DOHH2 (cell line): ENCODE results near the gene HIPK2.

Experiments
- EZH2phosphoT487 ChIP-seq: fragments of 200-600 bp; sonication (generic); IDR thresholded peaks from 2 replicates; pipeline ENCODE4 v1.6.1; 2017; ENCODE audit warnings: borderline replicate concordance, mild to moderate bottlenecking, antibody characterized with exemption, low read length, moderate library complexity, mixed read lengths
- TF ChIP-seq, protein P1 (sequence below): fragments of 200-600 bp; sonication (generic); IDR thresholded peaks from one replicate; pipeline ENCODE4 v1.5.1; 2014; ENCODE audit warnings: antibody characterized with exemption, mild to moderate bottlenecking, low read depth, low read length; ENCODE audit not compliant: poor library complexity, severe bottlenecking

DNA sequence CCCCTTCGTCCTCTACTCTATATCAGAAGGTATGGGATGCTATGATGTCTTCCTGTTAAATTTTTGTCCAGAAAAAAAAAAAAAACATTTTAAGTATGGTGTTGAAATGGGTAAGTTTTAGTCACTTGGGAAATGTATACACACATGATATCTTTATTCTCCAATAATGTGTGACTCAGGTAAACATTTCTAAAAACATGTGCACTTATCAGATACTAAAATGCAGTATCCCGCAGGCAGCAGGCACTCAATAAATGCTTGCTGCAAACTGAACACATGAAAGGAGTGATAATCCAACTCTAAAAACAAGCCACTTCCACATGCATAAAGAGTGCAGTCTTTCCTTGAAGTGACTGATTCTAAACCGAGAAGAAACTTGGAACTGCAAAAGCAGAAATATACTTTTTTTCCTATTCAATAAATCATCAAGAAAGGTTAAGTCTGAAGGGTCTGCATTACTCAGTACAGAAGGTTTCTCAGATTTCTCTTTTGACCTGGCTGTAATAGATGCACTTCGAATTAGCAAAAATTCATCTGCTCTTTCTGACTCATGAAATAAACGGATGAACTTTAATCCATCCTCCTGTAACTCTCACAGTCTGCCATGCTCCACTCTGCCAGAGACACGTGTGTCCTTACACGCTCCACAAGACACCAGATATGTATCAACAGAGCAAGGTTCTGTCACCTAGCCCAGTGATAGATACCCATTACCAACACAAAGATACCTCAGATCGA is 84.0 kb downstream of the HIPK2 start:
- TF ChIP-seq, protein P1, sequence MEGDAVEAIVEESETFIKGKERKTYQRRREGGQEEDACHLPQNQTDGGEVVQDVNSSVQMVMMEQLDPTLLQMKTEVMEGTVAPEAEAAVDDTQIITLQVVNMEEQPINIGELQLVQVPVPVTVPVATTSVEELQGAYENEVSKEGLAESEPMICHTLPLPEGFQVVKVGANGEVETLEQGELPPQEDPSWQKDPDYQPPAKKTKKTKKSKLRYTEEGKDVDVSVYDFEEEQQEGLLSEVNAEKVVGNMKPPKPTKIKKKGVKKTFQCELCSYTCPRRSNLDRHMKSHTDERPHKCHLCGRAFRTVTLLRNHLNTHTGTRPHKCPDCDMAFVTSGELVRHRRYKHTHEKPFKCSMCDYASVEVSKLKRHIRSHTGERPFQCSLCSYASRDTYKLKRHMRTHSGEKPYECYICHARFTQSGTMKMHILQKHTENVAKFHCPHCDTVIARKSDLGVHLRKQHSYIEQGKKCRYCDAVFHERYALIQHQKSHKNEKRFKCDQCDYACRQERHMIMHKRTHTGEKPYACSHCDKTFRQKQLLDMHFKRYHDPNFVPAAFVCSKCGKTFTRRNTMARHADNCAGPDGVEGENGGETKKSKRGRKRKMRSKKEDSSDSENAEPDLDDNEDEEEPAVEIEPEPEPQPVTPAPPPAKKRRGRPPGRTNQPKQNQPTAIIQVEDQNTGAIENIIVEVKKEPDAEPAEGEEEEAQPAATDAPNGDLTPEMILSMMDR = no peak
- TF ChIP-seq EZH2phosphoT487 = no peak
